IMR-90 (cell line): ENCODE results near the gene ABTB2. TPM values are rescaled to one million over a fixed set of nuclear protein-coding genes. Genes with fewer than 3 reads are reported as not detected.

Experiments used
- ATAC-seq: fragments of 200-7000 bp; cut with Tn5 transposase; 2 replicates; pipeline ENCODE4 v1.9.1; 2020; ENCODE audit warnings: low read depth, mild to moderate bottlenecking, moderate library complexity
- BruUV-seq: library from RNA; stranded (reverse); fragments of 400-500 nt; replicated peaks from 2 replicates; lab custom pipeline; 2021; lab: Mats Ljungman, UMichigan
- CTCF ChIA-PET: fragments of 300-600 bp; formaldehyde crosslinking; extraction: SDS; loops from one replicate; lab custom pipeline; 2021; ENCODE audit warnings: antibody characterized with exemption; lab: Yijun Ruan, JAX
- POLR2A ChIA-PET: fragments of 300-600 bp; sonication (Branson Sonifier 250); formaldehyde crosslinking; loops from one replicate; lab custom pipeline; 2022; ENCODE audit warnings: antibody characterized with exemption; ENCODE audit not compliant: unreplicated experiment; lab: Charles Lee
- DNase-seq: peaks from one replicate; pipeline ENCODE4 v3.0.0; 2013
- H2AFZ ChIP-seq: replicated peaks from 2 replicates; pipeline ENCODE3; 2013; ENCODE audit warnings: low read length, mild to moderate bottlenecking; ENCODE audit not compliant: poor library complexity
- H2AK5ac ChIP-seq: 2 replicates; pipeline ENCODE4 v1.6.1; 2013; ENCODE audit warnings: low read depth, low read length, inconsistent platforms
- H2AK9ac ChIP-seq: replicated peaks from 2 replicates; pipeline ENCODE3; 2013; ENCODE audit warnings: mild to moderate bottlenecking, low read depth, low read length, moderate library complexity; ENCODE audit not compliant: poor library complexity
- H2BK120ac ChIP-seq: 2 replicates; pipeline ENCODE4 v1.6.1; 2013; ENCODE audit warnings: low read depth, low read length, inconsistent platforms
- H2BK15ac ChIP-seq: 3 replicates; pipeline ENCODE4 v1.6.1; 2013; ENCODE audit warnings: low read depth, low read length, inconsistent platforms
- H2BK20ac ChIP-seq: 2 replicates; pipeline ENCODE4 v1.6.1; 2013; ENCODE audit warnings: low read depth, mild to moderate bottlenecking, inconsistent platforms, low read length, moderate library complexity
- H2BK5ac ChIP-seq: 2 replicates; pipeline ENCODE4 v1.6.1; 2013; ENCODE audit warnings: mild to moderate bottlenecking, low read depth, low read length, inconsistent platforms; ENCODE audit not compliant: poor library complexity, severe bottlenecking
- H3K14ac ChIP-seq: replicated peaks from 2 replicates; pipeline ENCODE4 v1.6.1; 2013; ENCODE audit warnings: low read depth, low read length, inconsistent platforms
- H3K18ac ChIP-seq: 2 replicates; pipeline ENCODE4 v1.6.1; 2013; ENCODE audit warnings: low read depth, low read length, control low read depth
- H3K23ac ChIP-seq: 2 replicates; pipeline ENCODE4 v1.6.1; 2013; ENCODE audit warnings: low read depth, low read length, inconsistent platforms
- H3K27ac ChIP-seq: 2 replicates; pipeline ENCODE4 v1.5.1; 2013; ENCODE audit warnings: mild to moderate bottlenecking, control low read depth, low read length; ENCODE audit not compliant: insufficient read depth
- H3K27me3 ChIP-seq: 2 replicates; pipeline ENCODE4 v1.6.1; 2013; ENCODE audit warnings: low read length; ENCODE audit not compliant: control insufficient read depth, insufficient read depth
- H3K36me3 ChIP-seq: 2 replicates; pipeline ENCODE4 v1.6.1; 2013; ENCODE audit warnings: low read length, mixed read lengths; ENCODE audit not compliant: control insufficient read depth, insufficient read depth
- H3K4ac ChIP-seq: 2 replicates; pipeline ENCODE4 v1.6.1; 2013; ENCODE audit warnings: low read depth, low read length, inconsistent platforms
- H3K4me1 ChIP-seq: 2 replicates; pipeline ENCODE4 v1.6.1; 2013; ENCODE audit warnings: low read length, mixed read lengths; ENCODE audit not compliant: control insufficient read depth, insufficient read depth
- H3K4me2 ChIP-seq: 2 replicates; pipeline ENCODE4 v1.6.1; 2013; ENCODE audit warnings: low read depth, mild to moderate bottlenecking, control low read depth, low read length, moderate library complexity
- H3K4me3 ChIP-seq: 2 replicates; pipeline ENCODE4 v1.5.1; 2013; ENCODE audit warnings: low read depth, mild to moderate bottlenecking, control low read depth, low read length, moderate library complexity; ENCODE audit not compliant: insufficient read depth
- H3K56ac ChIP-seq: 2 replicates; pipeline ENCODE4 v1.6.1; 2013; ENCODE audit warnings: low read length, inconsistent platforms; ENCODE audit not compliant: insufficient read depth; ENCODE audit errors: extremely low read depth
- H3K79me1 ChIP-seq, 2 experiments: 2 replicates each; pipeline ENCODE4 v1.6.1; 2013; ENCODE audit warnings: low read length in 2 of 2, inconsistent platforms in 1 of 2, low read depth in 1 of 2
- H3K9ac ChIP-seq: 2 replicates; pipeline ENCODE4 v1.6.1; 2013; ENCODE audit warnings: low read depth, low read length, control low read depth
- H3K9me1 ChIP-seq: 2 replicates; pipeline ENCODE4 v1.6.1; 2013; ENCODE audit warnings: low read length, inconsistent platforms; ENCODE audit not compliant: insufficient read depth
- H3K9me3 ChIP-seq: 2 replicates; pipeline ENCODE4 v1.6.1; 2013; ENCODE audit warnings: low read length; ENCODE audit not compliant: control insufficient read depth, insufficient read depth
- H4K20me1 ChIP-seq: 2 replicates; pipeline ENCODE4 v1.6.1; 2013; ENCODE audit warnings: low read length, inconsistent platforms; ENCODE audit not compliant: insufficient read depth
- H4K5ac ChIP-seq: 2 replicates; pipeline ENCODE4 v1.6.1; 2013; ENCODE audit warnings: mild to moderate bottlenecking, low read depth, low read length, control low read depth
- H4K8ac ChIP-seq, 2 experiments: 2 replicates each; pipeline ENCODE4 v1.6.1; 2013; ENCODE audit warnings: low read depth in 2 of 2, low read length in 2 of 2, control low read depth in 1 of 2, inconsistent platforms in 1 of 2
- H4K91ac ChIP-seq: 2 replicates; pipeline ENCODE4 v1.6.1; 2013; ENCODE audit warnings: low read depth, low read length, inconsistent platforms; ENCODE audit not compliant: insufficient read depth
- ELK1 ChIP-seq: fragments of 150-350 bp; IDR thresholded peaks from 2 replicates; pipeline ENCODE4 v1.6.1; 2016; ENCODE audit warnings: low read depth, mild to moderate bottlenecking, low read length, moderate library complexity, borderline replicate concordance
- RAD21 ChIP-seq: IDR thresholded peaks from 2 replicates; pipeline ENCODE4 v1.6.1; 2012; ENCODE audit warnings: low read length, improper control_type of control experiment
- RFX5 ChIP-seq: IDR thresholded peaks from 2 replicates; pipeline ENCODE4 v1.8.0; 2012; ENCODE audit warnings: low read depth, mild to moderate bottlenecking, low read length, moderate library complexity
- SMC3 ChIP-seq: fragments of 150-350 bp; IDR thresholded peaks from 2 replicates; pipeline ENCODE4 v1.6.1; 2016; ENCODE audit warnings: low read depth, mild to moderate bottlenecking, antibody characterized with exemption, low read length, moderate library complexity
- WGBS, 2 experiments: methylation state at CpG; one replicate each; pipeline versions ENCODE4 v1.1.5 to v1.1.7; 2013; ENCODE audit warnings: missing lambda C conversion rate in 2 of 2; ENCODE audit not compliant: insufficient read length in 1 of 2; ENCODE audit errors: extremely low coverage in 2 of 2; 5-methylcytosine and 5-hydroxymethylcytosine counted together
- dilution Hi-C: fragments of 300-500 bp; cut with HindIII; formaldehyde crosslinking; loops from one replicate; pipeline ENCODE4 v1.14.3; 2018; ENCODE audit warnings: low sequenced_read_pairs; ENCODE audit not compliant: unreplicated experiment
- in situ Hi-C: fragments of 300-500 bp; cut with MboI; formaldehyde crosslinking; loops from 3 replicates; pipeline ENCODE4 v1.14.3; 2019; ENCODE audit warnings: low sequenced_read_pairs, inconsistent platforms, mixed read lengths
- intact Hi-C: fragments of 100-400 bp; cut with micrococcal nuclease; formaldehyde crosslinking; loops from 2 replicates; pipeline ENCODE4 v1.10.0; 2022
- polyA plus RNA-seq, 3 experiments: library from polyadenylated mRNA; depleted of rRNA; stranded (reverse); fragments of >200 nt; gene quantifications; 2 replicates each; pipeline ENCODE4 v1.2.3, GENCODE V29; 2012; ENCODE audit warnings: low replicate concordance in 1 of 3
- total RNA-seq: library from RNA; depleted of rRNA; stranded (reverse); fragments of >200 nt; gene quantifications from 2 replicates; pipeline ENCODE4 v1.2.3, GENCODE V29; 2012

ABTB2 gene
- total and polyA plus RNA-seq, 2 of the 4 experiments (the other 2 are of a cell fraction): 0.18 to 2.0 TPM

GRCh38 chr11:34314936-34315335 is 42.9 kb downstream of the ABTB2 start:
- Histone ChIP-seq H3K27me3 (peaks cover 30% of the 10 kb centered on the region), H2AFZ (no peak overlapping the region), H2AK9ac (no peak overlapping the region), H3K9me1 (no peaks in the 10 kb centered on the region; the same call in 1 of the 2 replicates), H2BK15ac (no peak overlapping the region), H3K9ac (no peak overlapping the region), H3K18ac (no peak overlapping the region), H3K4me1 (peaks cover 5% of the 10 kb centered on the region), H3K9me3 (no peaks in the 10 kb centered on the region), H2BK5ac (no peak overlapping the region), H4K5ac (no peak overlapping the region), H3K79me1 (no peaks in the 10 kb centered on the region), H3K56ac (no peak overlapping the region), H4K20me1 (no peaks in the 10 kb centered on the region), H3K27ac (no peak overlapping the region), H3K4me2 (no peak overlapping the region), H2BK120ac (no peak overlapping the region), H2AK5ac (no peak overlapping the region), H3K4ac (no peak overlapping the region), H3K36me3 (no peaks in the 10 kb centered on the region), H3K14ac (no peak overlapping the region), H4K8ac (no peak overlapping the region), H3K23ac (no peak overlapping the region), H2BK20ac (no peak overlapping the region), H4K91ac (no peak overlapping the region), H3K4me3 (no peak overlapping the region)
- TF ChIP-seq RFX5 (no peak), RAD21 (no peak), SMC3 (no peak), ELK1 (no peak)
- dilution Hi-C loops: no loop called here
- no TSS peak for BruUV-seq
- no peak for DNase-seq
- in situ Hi-C loops: no loop called here
- ATAC-seq: no peak
- ChIA-PET CTCF (no interaction called here), POLR2A (no interaction called here)
- WGBS, 2 experiments: 100% methylated on average over 2 of the region's 10 CpGs; no CpG with 5 or more reads in 1 of the 2 experiments
- intact Hi-C loops: no loop called here
